Measurements from ENCODE around the gene HMGCLL1.

DNA sequence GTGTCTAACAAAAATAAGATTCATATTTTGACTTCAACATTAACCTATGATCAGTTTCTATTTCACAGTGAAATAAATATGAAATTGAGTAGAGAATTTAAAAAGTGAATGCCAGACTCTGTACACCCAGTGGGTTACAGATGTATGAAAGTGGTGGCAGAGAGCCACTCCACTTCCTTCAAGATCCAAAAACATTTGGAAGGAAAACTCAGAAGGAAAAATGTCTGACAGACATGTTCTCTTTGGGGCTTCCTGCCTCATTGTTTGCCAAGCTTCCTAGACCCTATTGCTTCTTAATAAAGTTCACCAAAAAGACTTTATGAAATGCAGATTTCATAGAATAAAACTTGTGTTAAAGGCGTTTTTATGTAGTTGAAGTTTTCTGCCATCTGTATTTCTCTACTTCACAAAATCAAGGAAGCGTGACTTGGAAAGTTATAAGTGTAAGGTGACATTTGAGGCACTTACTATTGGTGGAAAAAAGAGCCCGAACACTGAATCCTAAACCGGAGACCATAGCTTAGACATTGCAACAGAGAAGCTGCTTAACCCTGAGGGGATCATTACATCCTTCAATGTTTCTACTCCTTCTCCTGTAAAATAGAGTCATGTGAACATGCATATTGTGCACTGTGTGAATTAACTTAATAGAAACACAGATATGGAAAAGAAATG is 12.8 kb downstream of the HMGCLL1 start:
- TF ChIP-seq, protein P1, sequence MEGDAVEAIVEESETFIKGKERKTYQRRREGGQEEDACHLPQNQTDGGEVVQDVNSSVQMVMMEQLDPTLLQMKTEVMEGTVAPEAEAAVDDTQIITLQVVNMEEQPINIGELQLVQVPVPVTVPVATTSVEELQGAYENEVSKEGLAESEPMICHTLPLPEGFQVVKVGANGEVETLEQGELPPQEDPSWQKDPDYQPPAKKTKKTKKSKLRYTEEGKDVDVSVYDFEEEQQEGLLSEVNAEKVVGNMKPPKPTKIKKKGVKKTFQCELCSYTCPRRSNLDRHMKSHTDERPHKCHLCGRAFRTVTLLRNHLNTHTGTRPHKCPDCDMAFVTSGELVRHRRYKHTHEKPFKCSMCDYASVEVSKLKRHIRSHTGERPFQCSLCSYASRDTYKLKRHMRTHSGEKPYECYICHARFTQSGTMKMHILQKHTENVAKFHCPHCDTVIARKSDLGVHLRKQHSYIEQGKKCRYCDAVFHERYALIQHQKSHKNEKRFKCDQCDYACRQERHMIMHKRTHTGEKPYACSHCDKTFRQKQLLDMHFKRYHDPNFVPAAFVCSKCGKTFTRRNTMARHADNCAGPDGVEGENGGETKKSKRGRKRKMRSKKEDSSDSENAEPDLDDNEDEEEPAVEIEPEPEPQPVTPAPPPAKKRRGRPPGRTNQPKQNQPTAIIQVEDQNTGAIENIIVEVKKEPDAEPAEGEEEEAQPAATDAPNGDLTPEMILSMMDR (IDR thresholded peaks at IDR 0.05) = no peak
- TF ChIP-seq POLR2A (IDR thresholded peaks at IDR 0.05) = no peak

Measured in stomach (tissue), 4 donors.